ENCODE data around the gene PSMD10. TPM values are rescaled to one million over a fixed set of nuclear protein-coding genes. Genes with fewer than 3 reads are reported as not detected.

Gene PSMD10
- total RNA-seq, 1 donor from 2014 or later: 156 TPM

DNA sequence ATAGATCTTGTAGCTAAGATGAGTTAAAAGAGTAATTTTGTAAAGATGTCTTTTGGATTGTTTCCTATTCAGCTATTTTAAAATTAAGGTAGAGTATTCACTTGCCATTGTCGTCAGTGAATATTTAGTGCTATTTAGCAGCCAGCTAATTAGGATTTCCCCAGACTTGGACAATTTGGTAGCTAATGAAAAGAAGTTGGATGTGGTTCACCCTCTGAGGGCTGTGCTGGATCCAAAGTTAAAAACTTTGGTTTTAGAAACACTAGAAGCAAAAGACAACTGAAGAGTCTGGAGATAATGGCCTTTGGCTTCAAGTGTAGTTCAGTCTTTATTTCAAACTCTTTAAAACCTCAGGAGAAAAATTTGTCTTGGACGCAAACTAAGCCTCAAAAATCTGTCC is 41.5 kb upstream of the PSMD10 start:
- no peaks in the 10 kb centered on the region for H3F3A ChIP-seq (ENCODE audit: low read depth)
- H3K4me1 Mint-ChIP-seq: peaks cover 5% of the 10 kb centered on the region
- H3K27ac Mint-ChIP-seq: no peak overlapping the region
- H3K4me3 ChIP-seq: no peak overlapping the region
- no peak overlapping the region for H3K27ac ChIP-seq
- no peaks in the 10 kb centered on the region for H3K79me2 ChIP-seq (ENCODE audit: low read depth)
- peaks cover 21% of the 10 kb centered on the region for H3K36me3 Mint-ChIP-seq
- H3K27me3 ChIP-seq: no peaks in the 10 kb centered on the region
- no peak overlapping the region for H3K4me3 Mint-ChIP-seq
- peaks cover 9% of the 10 kb centered on the region for H3K27me3 Mint-ChIP-seq (ENCODE audit: insufficient read depth, low read depth)
- peaks cover 6% of the 10 kb centered on the region for H3K4me1 ChIP-seq
- no peak overlapping the region for H3K9ac ChIP-seq
- no peak overlapping the region for H3K4me2 ChIP-seq
- no peaks in the 10 kb centered on the region for H3K9me3 ChIP-seq (ENCODE audit: low read depth)
- no peak for DNase-seq (ENCODE audit: low spot score)
- H3K36me3 ChIP-seq: no peaks in the 10 kb centered on the region
- peaks cover 2% of the 10 kb centered on the region for H3K9me3 Mint-ChIP-seq
- no peaks in the 10 kb centered on the region for H4K20me1 ChIP-seq (ENCODE audit: low read depth)
- TF ChIP-seq, protein P1, sequence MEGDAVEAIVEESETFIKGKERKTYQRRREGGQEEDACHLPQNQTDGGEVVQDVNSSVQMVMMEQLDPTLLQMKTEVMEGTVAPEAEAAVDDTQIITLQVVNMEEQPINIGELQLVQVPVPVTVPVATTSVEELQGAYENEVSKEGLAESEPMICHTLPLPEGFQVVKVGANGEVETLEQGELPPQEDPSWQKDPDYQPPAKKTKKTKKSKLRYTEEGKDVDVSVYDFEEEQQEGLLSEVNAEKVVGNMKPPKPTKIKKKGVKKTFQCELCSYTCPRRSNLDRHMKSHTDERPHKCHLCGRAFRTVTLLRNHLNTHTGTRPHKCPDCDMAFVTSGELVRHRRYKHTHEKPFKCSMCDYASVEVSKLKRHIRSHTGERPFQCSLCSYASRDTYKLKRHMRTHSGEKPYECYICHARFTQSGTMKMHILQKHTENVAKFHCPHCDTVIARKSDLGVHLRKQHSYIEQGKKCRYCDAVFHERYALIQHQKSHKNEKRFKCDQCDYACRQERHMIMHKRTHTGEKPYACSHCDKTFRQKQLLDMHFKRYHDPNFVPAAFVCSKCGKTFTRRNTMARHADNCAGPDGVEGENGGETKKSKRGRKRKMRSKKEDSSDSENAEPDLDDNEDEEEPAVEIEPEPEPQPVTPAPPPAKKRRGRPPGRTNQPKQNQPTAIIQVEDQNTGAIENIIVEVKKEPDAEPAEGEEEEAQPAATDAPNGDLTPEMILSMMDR (IDR thresholded peaks at IDR 0.05): no peak
- H2AFZ ChIP-seq (replicated peaks): no peak overlapping the region

DNA sequence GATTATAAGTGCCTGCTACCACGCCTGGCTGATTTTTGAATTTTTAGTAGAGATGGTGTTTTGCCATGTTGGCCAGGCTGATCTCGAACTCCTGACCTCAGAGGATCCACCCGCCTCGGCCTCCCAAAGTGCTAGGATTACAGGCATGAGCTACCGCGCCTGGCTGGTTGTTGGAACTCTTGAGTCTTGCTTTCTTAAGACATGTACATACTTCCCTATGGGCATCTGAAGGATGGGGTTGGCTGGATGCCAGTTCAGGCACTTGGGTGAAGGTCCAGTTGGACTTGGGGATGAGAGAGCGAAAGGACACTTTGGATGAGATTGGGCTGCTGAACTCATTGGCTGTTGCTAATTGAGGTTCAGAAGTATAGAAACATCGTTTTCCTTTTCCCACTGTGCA is 40.7 kb upstream of the PSMD10 start:
- H3K4me3 Mint-ChIP-seq: no peak overlapping the region
- H3K27me3 Mint-ChIP-seq (ENCODE audit: insufficient read depth, low read depth): peaks cover 5% of the 10 kb centered on the region
- H3K4me3 ChIP-seq: no peak overlapping the region

DNA sequence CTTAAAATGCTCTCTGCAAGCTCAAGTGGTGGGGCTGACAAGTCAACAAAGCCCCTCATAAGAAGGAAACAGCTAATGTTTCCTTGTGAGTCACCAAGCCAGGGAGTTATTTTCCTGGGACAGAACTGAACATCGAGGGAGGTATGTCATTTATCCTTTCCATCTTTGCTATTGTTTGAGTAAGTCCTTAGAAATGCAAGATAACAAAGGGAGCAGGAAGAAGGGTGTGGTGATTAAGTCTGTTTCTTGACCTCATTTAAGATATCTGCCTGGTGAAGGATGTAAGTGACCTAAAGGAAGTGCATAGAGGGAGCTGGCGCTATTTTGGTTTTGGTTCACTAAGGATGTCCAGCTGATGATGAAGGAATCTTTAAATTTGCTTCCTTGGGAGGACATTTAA is 40.1 kb upstream of the PSMD10 start:
- Mint-ChIP-seq H3K4me3 (no peak overlapping the region), H3K9me3 (peaks cover 2% of the 10 kb centered on the region), H3K27ac (no peak overlapping the region)

More for the DNA sequence above, 40.7 kb upstream of the PSMD10 start:
- no peak overlapping the region for H2AFZ ChIP-seq (replicated peaks)
- TF ChIP-seq, protein P1 (IDR thresholded peaks at IDR 0.05): no peak
- TF ChIP-seq EZH2phosphoT487 (IDR thresholded peaks at IDR 0.05): no peak
- no peak for TF ChIP-seq EZH2 (IDR thresholded peaks at IDR 0.05)
- Mint-ChIP-seq H3K27ac (no peak overlapping the region), H3K4me1 (peaks cover 6% of the 10 kb centered on the region), H3K36me3 (peaks cover 20% of the 10 kb centered on the region), H3K9me3 (peaks cover 2% of the 10 kb centered on the region)
- no peak for DNase-seq (ENCODE audit: low spot score)
- no peaks in the 10 kb centered on the region for H3K79me2 ChIP-seq (ENCODE audit: low read depth)
- H3K9ac ChIP-seq: no peak overlapping the region
- H3K9me3 ChIP-seq (ENCODE audit: low read depth): no peaks in the 10 kb centered on the region
- no peaks in the 10 kb centered on the region for H4K20me1 ChIP-seq (ENCODE audit: low read depth)
- H3K36me3 ChIP-seq: no peaks in the 10 kb centered on the region
- no peaks in the 10 kb centered on the region for H3F3A ChIP-seq (ENCODE audit: low read depth)
- H3K4me1 ChIP-seq: peaks cover 6% of the 10 kb centered on the region
- H3K27me3 ChIP-seq: no peaks in the 10 kb centered on the region
- H3K4me2 ChIP-seq: no peak overlapping the region
- no peak overlapping the region for H3K27ac ChIP-seq

More for the DNA sequence above, 40.1 kb upstream of the PSMD10 start:
- Mint-ChIP-seq H3K36me3 (peaks cover 22% of the 10 kb centered on the region), H3K4me1 (peaks cover 12% of the 10 kb centered on the region), H3K27me3 (ENCODE audit: insufficient read depth, low read depth) (peaks cover 5% of the 10 kb centered on the region)
- no peak overlapping the region for H2AFZ ChIP-seq (replicated peaks)
- no peak overlapping the region for H3K27ac ChIP-seq
- no peak overlapping the region for H3K4me3 ChIP-seq
- H3K4me1 ChIP-seq: peaks cover 12% of the 10 kb centered on the region
- H3K9ac ChIP-seq: no peak overlapping the region
- DNase-seq (ENCODE audit: low spot score): no peak
- H3K27me3 ChIP-seq: no peaks in the 10 kb centered on the region
- no peaks in the 10 kb centered on the region for H3K36me3 ChIP-seq
- H4K20me1 ChIP-seq (ENCODE audit: low read depth): no peaks in the 10 kb centered on the region
- H3K79me2 ChIP-seq (ENCODE audit: low read depth): no peaks in the 10 kb centered on the region
- H3K9me3 ChIP-seq (ENCODE audit: low read depth): no peaks in the 10 kb centered on the region
- H3F3A ChIP-seq (ENCODE audit: low read depth): peaks cover 5% of the 10 kb centered on the region
- no peak overlapping the region for H3K4me2 ChIP-seq
- TF ChIP-seq EZH2phosphoT487 (IDR thresholded peaks at IDR 0.05) (no peak), EZH2 (IDR thresholded peaks at IDR 0.05) (no peak)
- TF ChIP-seq, protein P1 (IDR thresholded peaks at IDR 0.05): no peak

Data from neural progenitor cell (in vitro differentiated cells).